ENCODE measurements around the gene MICAL2. TPM values are rescaled to one million over a fixed set of nuclear protein-coding genes. Genes with fewer than 3 reads are reported as not detected.
A peak's percentile ranks its signal among the peaks of the same experiment; 100 is the strongest.

Gene MICAL2
- total and polyA plus RNA-seq, 3 donors from 2014 or later = 224 to 461 (median 401) TPM

GRCh38 chr11:12097219-12097618 is 13.2 kb upstream of the MICAL2 start:
- no peak overlapping the region for H3K4me3 ChIP-seq
- H3K4me1 ChIP-seq = peaks cover 28% of the 10 kb centered on the region
- DNase-seq = no peak
- no peaks in the 10 kb centered on the region for H3K9me3 ChIP-seq
- H3K36me3 ChIP-seq (ENCODE audit: low read depth, missing control alignments) = no peaks in the 10 kb centered on the region
- 85 to 88% methylated on average over 1 of the region's 1 CpG for WGBS, 2 donors
- no peak overlapping the region for H3K27ac ChIP-seq
- intact Hi-C loops (cut with DNase I; ENCODE audit: low total_unique reads) = no loop called here
- H3K27me3 ChIP-seq = no peaks in the 10 kb centered on the region
- no peak for TF ChIP-seq POLR2A (IDR thresholded peaks at IDR 0.05)
- TF ChIP-seq, protein P1, sequence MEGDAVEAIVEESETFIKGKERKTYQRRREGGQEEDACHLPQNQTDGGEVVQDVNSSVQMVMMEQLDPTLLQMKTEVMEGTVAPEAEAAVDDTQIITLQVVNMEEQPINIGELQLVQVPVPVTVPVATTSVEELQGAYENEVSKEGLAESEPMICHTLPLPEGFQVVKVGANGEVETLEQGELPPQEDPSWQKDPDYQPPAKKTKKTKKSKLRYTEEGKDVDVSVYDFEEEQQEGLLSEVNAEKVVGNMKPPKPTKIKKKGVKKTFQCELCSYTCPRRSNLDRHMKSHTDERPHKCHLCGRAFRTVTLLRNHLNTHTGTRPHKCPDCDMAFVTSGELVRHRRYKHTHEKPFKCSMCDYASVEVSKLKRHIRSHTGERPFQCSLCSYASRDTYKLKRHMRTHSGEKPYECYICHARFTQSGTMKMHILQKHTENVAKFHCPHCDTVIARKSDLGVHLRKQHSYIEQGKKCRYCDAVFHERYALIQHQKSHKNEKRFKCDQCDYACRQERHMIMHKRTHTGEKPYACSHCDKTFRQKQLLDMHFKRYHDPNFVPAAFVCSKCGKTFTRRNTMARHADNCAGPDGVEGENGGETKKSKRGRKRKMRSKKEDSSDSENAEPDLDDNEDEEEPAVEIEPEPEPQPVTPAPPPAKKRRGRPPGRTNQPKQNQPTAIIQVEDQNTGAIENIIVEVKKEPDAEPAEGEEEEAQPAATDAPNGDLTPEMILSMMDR (IDR thresholded peaks at IDR 0.05) = no peak

- Histone ChIP-seq H3K9me3 (no peaks in the 10 kb centered on the region), H3K27ac (no peak overlapping the region), H3K4me3 (no peak overlapping the region), H3K4me1 (peaks cover 31% of the 10 kb centered on the region), H3K27me3 (no peaks in the 10 kb centered on the region), H3K36me3 (ENCODE audit: low read depth, missing control alignments) (no peaks in the 10 kb centered on the region)
- no peak for TF ChIP-seq POLR2A (IDR thresholded peaks at IDR 0.05)
- TF ChIP-seq, protein P1 (IDR thresholded peaks at IDR 0.05) = no peak
- intact Hi-C loops (cut with DNase I; ENCODE audit: low total_unique reads) = no loop called here
- WGBS, 2 donors = 86 to 93% methylated on average over 3 of the region's 3 CpGs
- DNase-seq = no peak
Measured at GRCh38 chr11:12098601-12099000, 11.8 kb upstream of the MICAL2 start.

GRCh38 chr11:12099132-12099873 is 11.1 kb upstream of the MICAL2 start:
- Histone ChIP-seq H3K27ac (no peak overlapping the region), H3K4me1 (peaks cover 34% of the 10 kb centered on the region)
- intact Hi-C loops (cut with DNase I; ENCODE audit: low total_unique reads) = no loop called here

DNA sequence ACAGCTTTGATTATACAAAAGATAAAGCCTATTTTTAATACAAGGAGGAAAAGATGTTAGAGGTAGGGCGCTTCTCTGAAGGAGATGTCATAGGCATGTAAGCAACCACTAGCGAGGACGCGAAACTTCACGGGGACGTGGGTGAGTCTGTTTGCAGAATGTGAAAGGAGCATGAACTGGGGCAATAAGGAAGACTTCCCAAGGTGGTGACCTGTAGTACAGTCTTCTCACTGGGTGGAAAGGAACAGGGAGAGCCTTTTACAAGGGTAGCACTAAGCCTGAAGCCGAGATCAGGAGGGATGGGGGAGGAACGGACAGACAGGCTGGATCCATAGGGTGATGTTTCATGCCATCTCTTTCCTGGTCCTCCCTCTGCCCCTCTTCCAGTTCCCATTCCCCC is 10.0 kb upstream of the MICAL2 start:
- H3K36me3 ChIP-seq (ENCODE audit: low read depth, missing control alignments) = no peaks in the 10 kb centered on the region
- no peaks in the 10 kb centered on the region for H3K9me3 ChIP-seq
- H3K27ac ChIP-seq = peak overlapping the region in 1 of 2 donors; percentile 24
- H3K27me3 ChIP-seq = no peaks in the 10 kb centered on the region
- intact Hi-C loops (cut with DNase I; ENCODE audit: low total_unique reads) = no loop called here
- no peak for DNase-seq
- no peak overlapping the region for H3K4me3 ChIP-seq
- WGBS, 2 donors = 70 to 82% methylated on average over 8 of the region's 8 CpGs
- peaks cover 31% of the 10 kb centered on the region for H3K4me1 ChIP-seq
- no peak for TF ChIP-seq POLR2A (IDR thresholded peaks at IDR 0.05)
- TF ChIP-seq, protein P1 (IDR thresholded peaks at IDR 0.05) = no peak

More at GRCh38 chr11:12099132-12099873, 11.1 kb upstream of the MICAL2 start:
- DNase-seq = no peak
- Histone ChIP-seq H3K4me3 (no peak overlapping the region), H3K9me3 (no peaks in the 10 kb centered on the region), H3K27me3 (no peaks in the 10 kb centered on the region), H3K36me3 (ENCODE audit: low read depth, missing control alignments) (no peaks in the 10 kb centered on the region)
- TF ChIP-seq POLR2A (IDR thresholded peaks at IDR 0.05) = no peak
- TF ChIP-seq, protein P1 (IDR thresholded peaks at IDR 0.05) = no peak

- WGBS, 2 donors = 41 to 58% methylated on average over 5 of the region's 5 CpGs
Measured at GRCh38 chr11:12100841-12101242, 9.5 kb upstream of the MICAL2 start.

More at GRCh38 chr11:12100841-12101242, 9.5 kb upstream of the MICAL2 start:
- H3K27ac ChIP-seq = peak overlapping the region in 1 of 2 donors; percentile 24
- H3K4me3 ChIP-seq = no peak overlapping the region
- no peaks in the 10 kb centered on the region for H3K36me3 ChIP-seq (ENCODE audit: low read depth, missing control alignments)
- no peak for TF ChIP-seq POLR2A (IDR thresholded peaks at IDR 0.05)
- TF ChIP-seq, protein P1 (IDR thresholded peaks at IDR 0.05) = no peak
- H3K9me3 ChIP-seq = no peaks in the 10 kb centered on the region
- peaks cover 35% of the 10 kb centered on the region for H3K4me1 ChIP-seq
- peak; percentile 91 for DNase-seq
- intact Hi-C loops (cut with DNase I; ENCODE audit: low total_unique reads) = no loop called here
- no peaks in the 10 kb centered on the region for H3K27me3 ChIP-seq
